HuH-7 (cell line): ENCODE measurements around the gene TMEM51.

Source experiments
- DNase-seq: peaks from one replicate; pipeline ENCODE4 v3.0.0; 2011; ENCODE audit warnings: low spot score

TMEM51 gene

DNA sequence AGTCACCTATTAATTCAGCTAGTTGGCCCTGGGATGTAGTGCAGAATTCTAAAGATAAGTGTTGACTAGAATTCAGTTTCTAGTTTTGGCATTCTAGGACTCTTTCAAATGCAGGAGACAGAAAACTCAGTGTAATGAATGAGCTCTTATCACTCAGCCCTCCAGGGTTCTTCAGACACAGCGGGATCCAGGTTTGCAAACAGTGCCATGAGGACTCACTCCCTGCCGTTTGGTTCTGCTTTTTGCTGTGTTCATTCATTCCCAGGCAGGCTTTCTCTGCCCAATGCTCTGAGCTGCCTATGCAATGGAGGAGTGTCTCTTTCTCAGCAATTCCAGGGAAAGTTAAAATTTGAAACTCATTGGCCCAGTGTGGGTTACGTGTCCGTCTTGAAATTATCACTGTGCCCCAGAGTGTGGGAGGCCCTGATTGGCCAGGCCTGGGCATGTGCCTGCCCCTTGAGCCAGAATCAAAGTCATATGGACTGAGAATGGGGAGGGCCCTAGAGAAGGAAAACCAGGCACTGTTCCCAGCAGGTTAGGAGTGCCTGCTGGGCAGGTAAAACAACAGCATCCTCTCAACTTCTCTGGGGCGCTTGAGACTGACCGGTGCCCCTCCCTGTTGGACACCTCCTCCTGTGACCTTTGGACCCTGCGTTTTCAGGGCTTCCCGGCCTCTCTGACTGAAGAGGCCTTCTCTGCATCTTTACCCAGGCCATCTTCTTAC is 43.4 kb downstream of the TMEM51 start:
- no peak for DNase-seq

GRCh38 chr1:15197591-15198447 is 44.3 kb downstream of the TMEM51 start:
- no peak for DNase-seq

GRCh38 chr1:15198684-15199083 is 45.1 kb downstream of the TMEM51 start:
- DNase-seq: no peak

GRCh38 chr1:15201221-15201620 is 47.7 kb downstream of the TMEM51 start:
- DNase-seq: no peak

DNA sequence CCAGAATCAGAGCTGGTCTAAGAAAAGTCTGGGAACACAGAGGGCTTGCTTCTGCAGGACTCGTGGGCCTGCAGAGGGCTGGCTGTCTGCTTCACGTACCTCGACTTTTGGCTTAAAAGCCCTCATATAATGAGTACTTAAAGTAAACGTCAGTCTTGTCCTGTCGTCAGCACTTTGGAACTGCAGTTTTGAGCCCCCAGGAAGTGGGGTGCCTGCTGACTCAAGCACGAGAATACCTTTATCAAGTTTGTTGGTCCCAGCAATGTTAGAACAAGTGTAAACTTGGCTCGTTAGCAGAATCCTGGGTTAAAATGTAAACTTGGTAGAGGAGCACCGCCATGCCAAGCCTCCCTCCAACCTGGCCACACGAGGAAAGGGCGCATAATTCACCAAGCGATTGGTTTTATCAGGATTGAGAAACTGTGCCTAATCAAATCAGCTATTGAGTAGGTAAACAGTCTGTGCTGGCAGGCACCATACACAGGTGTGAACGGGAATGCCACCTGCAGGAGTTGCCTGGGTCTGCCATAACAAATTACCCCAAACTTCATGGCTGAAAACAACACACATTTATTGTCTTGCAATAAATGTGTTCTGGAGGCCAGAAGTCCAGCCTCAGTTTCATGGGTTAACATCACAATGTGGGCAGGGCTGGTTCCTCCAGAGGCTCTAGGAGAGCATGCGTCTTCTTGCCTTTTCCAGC is 48.5 kb downstream of the TMEM51 start:
- DNase-seq: no peak

DNA sequence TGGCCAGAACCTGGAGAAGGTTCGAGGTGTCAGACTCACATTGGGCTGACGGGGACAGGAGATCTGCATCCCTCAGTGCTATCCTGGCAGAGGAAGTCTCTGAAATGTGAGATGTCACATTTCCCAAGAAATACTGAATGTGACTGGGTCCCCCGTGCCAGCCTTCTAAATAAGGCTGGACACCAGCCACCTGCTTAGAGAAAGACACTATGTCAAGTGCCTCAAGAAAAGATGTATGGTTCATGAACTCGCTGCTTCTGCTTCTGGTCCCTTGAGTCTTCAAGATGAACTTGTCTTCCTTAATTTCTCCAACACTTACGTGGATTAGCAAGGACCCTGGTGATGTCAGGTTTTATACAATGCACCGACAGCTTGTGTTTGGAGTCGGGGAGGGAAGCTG is 51.4 kb downstream of the TMEM51 start:
- DNase-seq: no peak

GRCh38 chr1:15205586-15206346 is 52.2 kb downstream of the TMEM51 start:
- DNase-seq: no peak

DNA sequence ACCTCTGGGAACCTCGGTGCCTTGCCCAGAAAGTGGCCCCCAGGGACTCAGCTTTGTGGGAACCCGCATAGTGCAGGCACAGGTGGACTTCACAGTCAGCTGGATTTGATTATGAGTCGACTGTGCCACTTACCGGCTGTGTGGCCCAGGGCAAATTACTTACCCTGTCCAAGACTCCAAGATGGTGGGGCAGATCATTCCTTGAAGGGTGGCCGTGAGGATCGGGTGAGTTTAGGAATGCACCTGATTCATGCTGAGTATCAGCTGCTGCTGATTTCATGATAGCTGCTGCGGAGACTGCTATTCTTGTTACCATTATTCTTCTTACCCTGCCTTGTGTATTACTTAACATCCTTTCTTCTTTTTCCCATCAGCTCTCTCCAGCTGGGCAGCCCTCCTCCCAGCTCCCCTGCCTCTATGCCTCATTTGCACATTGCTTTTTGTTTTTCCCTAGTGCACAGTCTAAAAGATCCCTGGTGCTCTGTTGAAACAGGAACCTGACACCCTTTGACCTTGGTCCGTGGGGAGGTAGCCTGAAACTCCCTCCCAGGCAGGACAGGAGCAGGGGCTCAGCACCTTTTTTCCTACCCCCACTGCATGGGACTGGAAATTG is 53.0 kb downstream of the TMEM51 start:
- DNase-seq: peak; percentile 36

- no peak for DNase-seq
Measured at GRCh38 chr1:15207031-15207828, 53.7 kb downstream of the TMEM51 start.

DNA sequence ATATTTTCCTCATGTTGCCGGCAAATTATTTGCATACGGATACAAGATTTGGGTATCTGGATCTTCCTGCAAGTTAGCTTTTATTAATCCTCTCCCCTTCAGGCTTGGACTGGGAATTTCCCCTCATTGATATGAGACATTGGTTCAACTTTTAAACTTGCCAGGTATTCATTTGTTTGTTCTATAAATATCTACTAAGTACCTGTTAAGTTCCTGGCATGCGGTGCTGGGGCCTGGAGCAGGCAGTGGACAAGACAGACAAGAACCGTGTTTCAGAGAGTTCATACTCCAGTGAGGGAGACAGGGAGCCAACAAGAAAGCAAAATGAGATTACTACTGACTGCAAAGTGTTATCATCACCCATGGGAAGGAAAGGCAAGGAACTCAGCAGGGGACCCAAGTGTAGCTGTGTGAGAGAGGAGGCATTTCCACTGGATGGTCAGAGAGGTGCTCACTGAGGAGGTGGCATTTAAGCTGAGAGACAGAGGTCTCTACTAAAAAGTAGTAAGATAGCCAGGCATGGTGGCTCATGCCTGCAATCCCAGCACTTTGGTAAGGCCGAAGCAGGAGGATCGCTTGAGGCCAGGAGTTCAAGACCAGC is 54.4 kb downstream of the TMEM51 start:
- no peak for DNase-seq

GRCh38 chr1:15210651-15211375 is 57.3 kb downstream of the TMEM51 start:
- no peak for DNase-seq

GRCh38 chr1:15211424-15211823 is 57.9 kb downstream of the TMEM51 start:
- no peak for DNase-seq

GRCh38 chr1:15212216-15212953 is 58.8 kb downstream of the TMEM51 start:
- DNase-seq: no peak

DNA sequence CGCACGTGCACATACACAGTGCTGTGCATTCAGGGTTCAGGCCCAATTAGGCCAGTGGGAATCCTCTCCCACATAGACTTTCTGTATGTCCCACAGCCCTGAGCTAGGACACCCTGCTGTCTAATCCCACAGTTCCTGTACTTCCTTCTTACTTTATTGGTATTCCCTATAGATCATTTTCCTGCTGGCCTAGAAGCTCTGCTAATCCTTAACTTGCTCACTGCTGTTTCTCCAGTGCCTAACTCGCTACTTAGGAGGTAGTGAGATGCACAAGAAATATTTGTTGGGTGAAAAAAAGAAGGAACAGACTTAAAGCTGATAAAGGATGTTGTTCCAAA is 59.4 kb downstream of the TMEM51 start:
- DNase-seq: no peak

GRCh38 chr1:15213341-15213821 is 59.8 kb downstream of the TMEM51 start:
- DNase-seq: no peak

GRCh38 chr1:15214527-15214926 is 61.0 kb downstream of the TMEM51 start:
- DNase-seq: no peak

- no peak for DNase-seq
Measured at GRCh38 chr1:15215116-15215515, 61.6 kb downstream of the TMEM51 start.

DNA sequence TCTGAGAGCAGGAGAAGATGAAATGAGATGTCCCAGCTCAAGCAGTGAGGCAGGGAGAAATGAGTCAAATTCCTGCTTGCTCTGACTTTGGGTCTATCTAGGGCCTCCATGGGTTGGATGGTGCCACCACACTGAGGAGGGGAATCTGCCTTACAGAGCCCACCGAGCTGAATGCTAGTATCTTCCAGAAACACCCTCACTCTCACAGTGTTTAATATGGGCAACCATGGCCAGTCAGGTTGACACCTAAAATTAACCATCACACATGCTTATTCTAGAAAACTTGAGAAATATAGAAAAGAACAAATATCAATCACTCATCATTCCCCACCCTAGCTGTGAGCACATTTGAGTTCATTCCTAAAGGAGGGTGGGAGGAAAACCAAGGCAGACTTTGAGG is 64.1 kb downstream of the TMEM51 start:
- no peak for DNase-seq
